Measurements from ENCODE around the gene NSDHL.

DNA sequence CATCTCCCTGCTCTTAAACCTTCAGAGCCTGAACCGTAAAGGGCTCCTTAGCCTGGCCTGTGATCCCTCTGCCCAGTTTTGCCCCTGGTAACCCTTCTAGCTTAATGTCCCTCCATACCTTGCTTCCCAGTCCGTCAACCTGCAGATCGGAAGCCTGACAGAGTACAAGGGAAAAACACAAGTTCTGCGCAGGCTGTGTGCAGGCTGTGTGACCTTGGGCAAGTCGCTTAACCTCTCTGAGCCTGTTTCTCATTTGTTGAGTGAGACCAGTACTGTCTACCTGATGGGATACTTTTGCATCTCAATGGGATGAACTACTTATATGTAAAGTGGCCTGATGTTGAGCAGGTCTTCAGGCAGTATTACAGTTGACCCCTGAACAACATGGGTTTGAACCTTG lies 1.7 kb downstream of the NSDHL start:
- TF ChIP-seq, protein P1, sequence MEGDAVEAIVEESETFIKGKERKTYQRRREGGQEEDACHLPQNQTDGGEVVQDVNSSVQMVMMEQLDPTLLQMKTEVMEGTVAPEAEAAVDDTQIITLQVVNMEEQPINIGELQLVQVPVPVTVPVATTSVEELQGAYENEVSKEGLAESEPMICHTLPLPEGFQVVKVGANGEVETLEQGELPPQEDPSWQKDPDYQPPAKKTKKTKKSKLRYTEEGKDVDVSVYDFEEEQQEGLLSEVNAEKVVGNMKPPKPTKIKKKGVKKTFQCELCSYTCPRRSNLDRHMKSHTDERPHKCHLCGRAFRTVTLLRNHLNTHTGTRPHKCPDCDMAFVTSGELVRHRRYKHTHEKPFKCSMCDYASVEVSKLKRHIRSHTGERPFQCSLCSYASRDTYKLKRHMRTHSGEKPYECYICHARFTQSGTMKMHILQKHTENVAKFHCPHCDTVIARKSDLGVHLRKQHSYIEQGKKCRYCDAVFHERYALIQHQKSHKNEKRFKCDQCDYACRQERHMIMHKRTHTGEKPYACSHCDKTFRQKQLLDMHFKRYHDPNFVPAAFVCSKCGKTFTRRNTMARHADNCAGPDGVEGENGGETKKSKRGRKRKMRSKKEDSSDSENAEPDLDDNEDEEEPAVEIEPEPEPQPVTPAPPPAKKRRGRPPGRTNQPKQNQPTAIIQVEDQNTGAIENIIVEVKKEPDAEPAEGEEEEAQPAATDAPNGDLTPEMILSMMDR (IDR thresholded peaks at IDR 0.05): no peak
- TF ChIP-seq POLR2A (IDR thresholded peaks at IDR 0.05): no peak

All from testis (tissue), 2 donors.